Epithelial cell of esophagus (primary cell): ENCODE results near the gene LHFPL3.

Experiments used
- DNase-seq: peaks from one replicate; pipeline ENCODE4 v3.0.0; 2010; ENCODE audit warnings: low read depth
- H3K4me3 ChIP-seq: 2 replicates; pipeline ENCODE4 v1.5.1; 2011; ENCODE audit warnings: mild to moderate bottlenecking, low read length, control low read depth
- CTCF ChIP-seq: IDR thresholded peaks from 2 replicates; pipeline ENCODE4 v1.5.1; 2011; ENCODE audit warnings: low read depth, mild to moderate bottlenecking, low read length, control low read depth, inconsistent platforms; ENCODE audit not compliant: insufficient read depth; ENCODE audit errors: missing control alignments

The LHFPL3 gene

GRCh38 chr7:104804696-104805095, 476.3 kb downstream of the LHFPL3 start:
- no peak for DNase-seq
- no peak for TF ChIP-seq CTCF
- no peak overlapping the region for H3K4me3 ChIP-seq

GRCh38 chr7:104805449-104806317, 477.3 kb downstream of the LHFPL3 start:
- no peak for DNase-seq
- no peak overlapping the region for H3K4me3 ChIP-seq
- no peak for TF ChIP-seq CTCF

DNA sequence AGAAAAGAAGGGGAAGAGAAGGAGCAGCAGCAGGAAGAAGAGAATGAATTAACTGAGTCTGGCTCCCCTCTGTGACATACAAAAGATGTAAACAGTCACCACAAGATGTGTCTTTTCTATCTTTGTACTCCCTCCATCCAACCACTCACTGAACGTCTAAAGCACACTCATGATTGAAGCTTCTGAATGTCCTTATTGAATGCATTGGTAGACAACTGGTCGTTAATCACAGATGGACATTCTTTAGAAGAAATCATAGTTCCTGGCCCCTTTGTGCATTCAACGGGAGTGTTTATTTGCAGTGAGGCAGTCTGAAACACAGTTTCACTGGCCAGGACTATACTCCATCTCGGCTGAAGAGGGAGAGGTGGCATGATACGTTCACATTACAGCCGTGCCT, 479.3 kb downstream of the LHFPL3 start:
- no peak overlapping the region for H3K4me3 ChIP-seq
- no peak for DNase-seq
- no peak for TF ChIP-seq CTCF

DNA sequence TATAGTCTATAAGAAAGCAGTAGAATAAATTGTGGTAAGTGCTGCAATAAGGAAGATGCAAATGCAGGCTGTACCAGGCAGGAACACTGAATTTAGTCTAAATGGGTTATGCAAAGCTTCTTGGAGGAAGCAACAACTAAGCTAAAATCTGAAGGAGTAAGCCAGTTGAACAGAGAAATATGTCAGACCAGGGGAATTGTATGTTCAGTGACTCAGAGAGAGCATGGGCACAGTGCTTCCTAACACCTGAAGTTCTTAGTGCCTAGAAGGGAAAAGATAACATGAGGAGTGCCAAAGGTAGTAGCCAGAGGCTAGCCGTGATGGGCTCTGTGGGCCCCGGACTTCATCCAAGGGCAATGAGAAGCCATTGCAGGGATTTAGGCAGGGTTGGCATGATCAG, 481.5 kb downstream of the LHFPL3 start:
- DNase-seq, result no peak
- no peak overlapping the region for H3K4me3 ChIP-seq
- no peak for TF ChIP-seq CTCF

DNA sequence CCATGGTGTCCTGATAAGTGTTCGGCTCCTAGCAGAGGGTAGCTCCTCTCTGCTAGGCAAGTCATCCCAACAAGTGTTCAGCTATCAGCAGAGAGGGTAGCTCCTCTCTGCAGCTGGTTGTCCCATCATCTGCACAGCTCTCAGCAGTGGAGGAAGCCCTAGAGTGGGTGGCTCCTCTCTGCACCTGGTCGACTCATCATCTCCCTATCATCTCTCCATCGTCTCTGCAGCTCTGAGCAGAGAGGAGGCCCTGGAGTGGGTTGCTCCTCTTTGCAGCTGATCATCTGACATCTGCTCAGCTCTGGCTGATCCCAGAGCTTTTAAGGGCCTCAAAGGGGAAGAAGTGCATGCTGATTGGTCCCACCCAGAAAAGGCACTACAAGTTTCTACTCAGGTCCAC, 485.7 kb downstream of the LHFPL3 start:
- no peak for DNase-seq
- no peak overlapping the region for H3K4me3 ChIP-seq
- TF ChIP-seq CTCF, result no peak

DNA sequence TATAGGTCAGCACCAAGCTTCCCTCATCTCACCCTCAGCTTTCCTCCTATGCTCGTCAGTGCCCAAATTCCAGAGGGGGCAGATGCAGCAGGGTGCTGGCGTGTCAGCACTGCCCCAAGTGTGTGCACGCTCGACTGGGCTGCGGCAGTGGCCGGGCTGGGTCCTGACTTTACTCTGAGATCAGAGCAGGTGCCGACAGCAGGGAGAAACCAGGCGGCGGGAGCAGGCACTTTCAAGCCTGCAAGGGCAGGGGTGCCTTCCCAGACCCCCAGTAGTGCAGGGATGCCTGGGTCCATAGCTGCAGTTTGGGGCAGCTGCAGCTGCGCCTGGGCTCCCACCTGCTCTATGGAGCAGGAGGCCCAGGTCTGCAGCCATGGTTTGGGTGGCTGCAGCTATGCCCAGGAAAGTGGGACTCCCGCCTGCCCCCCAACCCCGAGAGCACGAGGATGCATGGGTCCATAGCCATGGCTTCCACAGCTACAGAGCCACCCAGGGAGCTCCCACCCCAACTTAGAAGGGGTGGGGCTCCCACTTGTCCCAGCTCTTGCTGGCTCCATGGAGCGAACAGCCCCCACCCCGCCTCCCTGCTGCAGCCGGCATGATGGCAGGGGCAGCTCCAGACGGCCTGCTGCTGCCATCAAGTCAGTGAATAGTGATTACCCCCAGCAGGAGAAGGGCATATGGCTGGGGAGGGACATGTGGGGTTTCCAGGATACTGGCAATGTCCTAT, 486.4 kb downstream of the LHFPL3 start:
- no peak overlapping the region for H3K4me3 ChIP-seq
- TF ChIP-seq CTCF, result no peak
- no peak for DNase-seq
